Tibial nerve (tissue), 4 donors: ENCODE results near the gene FNDC3B. TPM values are rescaled to one million over a fixed set of nuclear protein-coding genes. Genes with fewer than 3 reads are reported as not detected.

ENCODE experiments used
- DNase-seq, 2 donors: peaks; one replicate each; pipeline ENCODE4 v3.0.0-alpha.2; 2019; ENCODE audit warnings: low spot score in 2 of 2
- H3K27ac ChIP-seq, 4 donors: fragments of 200-600 bp; sonication (generic) in 3 of 4; one replicate each; pipeline ENCODE4 v1.5.1; 2017 to 2019; ENCODE audit warnings: mild to moderate bottlenecking in 1 of 4
- H3K27me3 ChIP-seq, 2 donors: fragments of 200-600 bp; sonication (generic) in 1 of 2; one replicate each; pipeline versions ENCODE4 v1.5.1 to v1.6.0; 2017 to 2019
- H3K36me3 ChIP-seq, 3 donors: fragments of 200-600 bp; sonication (generic); one replicate each; pipeline ENCODE4 v1.5.1; 2018 to 2019
- H3K4me1 ChIP-seq, 4 donors: fragments of 200-600 bp; sonication (generic) in 3 of 4; one replicate each; pipeline ENCODE4 v1.5.1; 2017 to 2019
- H3K4me3 ChIP-seq, 4 donors: fragments of 200-600 bp; sonication (generic) in 3 of 4; one replicate each; pipeline ENCODE4 v1.5.1; 2017 to 2019; ENCODE audit warnings: mild to moderate bottlenecking in 1 of 4, moderate library complexity in 1 of 4
- H3K9me3 ChIP-seq, 4 donors: fragments of 200-600 bp; sonication (generic) in 3 of 4; one replicate each; pipeline ENCODE4 v1.5.1; 2017 to 2019
- CTCF ChIP-seq, 5 experiments: fragments of 200-600 bp in 3 of 5; fragments of 450-650 bp in 2 of 5; sonication (generic) in 3 of 5; IDR thresholded peaks; one replicate each; pipeline ENCODE4 v1.5.1; 2016 to 2019; ENCODE audit warnings: antibody characterized with exemption in 5 of 5, mild to moderate bottlenecking in 3 of 5, moderate library complexity in 2 of 5
- EP300 ChIP-seq, 2 donors: sonication (generic); formaldehyde crosslinking; IDR thresholded peaks; one replicate each; pipeline ENCODE4 v1.6.1; 2017; ENCODE audit warnings: antibody characterized with exemption in 2 of 2, mild to moderate bottlenecking in 1 of 2
- POLR2A ChIP-seq, 2 donors: fragments of 450-650 bp; IDR thresholded peaks; one replicate each; pipeline ENCODE4 v1.6.1; 2017; ENCODE audit warnings: antibody characterized with exemption in 2 of 2, mild to moderate bottlenecking in 2 of 2, moderate library complexity in 2 of 2
- WGBS, 2 donors: methylation state at CpG; one replicate each; pipeline ENCODE4 v1.1.5; 2018; 5-methylcytosine and 5-hydroxymethylcytosine counted together
- total RNA-seq, 4 donors: library from RNA; depleted of rRNA; stranded (reverse); fragments of >200 nt; gene quantifications; one replicate each; pipeline ENCODE4 v1.1.0, GENCODE V29; 2016

The FNDC3B gene
- total RNA-seq, 4 donors from 2014 or later, result 87.5 to 106 (median 95.7) TPM

- TF ChIP-seq POLR2A (IDR thresholded peaks at IDR 0.05) (no peak), CTCF (IDR thresholded peaks at IDR 0.05) (no peak), EP300 (IDR thresholded peaks at IDR 0.05) (no peak)
- WGBS, 2 donors, result 73 to 76% methylated on average over 3 of the region's 3 CpGs
- Histone ChIP-seq H3K27me3 (no peaks in the 10 kb centered on the region), H3K4me1 (peaks cover 0 to 30% (median 3%) of the 10 kb centered on the region in 4 donors), H3K27ac (no peak overlapping the region), H3K36me3 (peaks cover 0 to 9% (median 0%) of the 10 kb centered on the region in 3 donors), H3K9me3 (no peaks in the 10 kb centered on the region), H3K4me3 (no peak overlapping the region)
- no peak for DNase-seq
These were observed 188.1 kb downstream of the FNDC3B start for GRCh38 chr3:172227340-172228035.

GRCh38 chr3:172228036-172228415, 188.6 kb downstream of the FNDC3B start:
- H3K4me1 ChIP-seq, result peaks cover 0 to 27% (median 3%) of the 10 kb centered on the region in 4 donors
- no peak overlapping the region for H3K4me3 ChIP-seq
- WGBS, 2 donors, result 43 to 61% methylated on average over 2 of the region's 2 CpGs
- peaks cover 0 to 9% (median 0%) of the 10 kb centered on the region in 3 donors for H3K36me3 ChIP-seq
- no peak for TF ChIP-seq EP300 (IDR thresholded peaks at IDR 0.05)
- TF ChIP-seq CTCF (IDR thresholded peaks at IDR 0.05), result no peak
- TF ChIP-seq POLR2A (IDR thresholded peaks at IDR 0.05), result no peak
- DNase-seq, result no peak
- no peak overlapping the region for H3K27ac ChIP-seq
- H3K9me3 ChIP-seq, result no peaks in the 10 kb centered on the region
- H3K27me3 ChIP-seq, result no peaks in the 10 kb centered on the region

GRCh38 chr3:172229462-172229861, 190.1 kb downstream of the FNDC3B start:
- 87 to 89% methylated on average over 1 of the region's 1 CpG for WGBS, 2 donors
- TF ChIP-seq EP300 (IDR thresholded peaks at IDR 0.05), result no peak
- DNase-seq, result no peak

GRCh38 chr3:172231318-172231901, 192.0 kb downstream of the FNDC3B start:
- Histone ChIP-seq H3K27me3 (no peaks in the 10 kb centered on the region), H3K9me3 (no peaks in the 10 kb centered on the region), H3K4me1 (peaks cover 0 to 24% (median 0%) of the 10 kb centered on the region in 4 donors), H3K27ac (no peak overlapping the region), H3K4me3 (no peak overlapping the region), H3K36me3 (peaks cover 0 to 9% (median 0%) of the 10 kb centered on the region in 3 donors)
- WGBS, 2 donors, result 77 to 84% methylated on average over 8 of the region's 8 CpGs
- TF ChIP-seq EP300 (IDR thresholded peaks at IDR 0.05) (no peak), CTCF (IDR thresholded peaks at IDR 0.05) (no peak), POLR2A (IDR thresholded peaks at IDR 0.05) (no peak)
- DNase-seq, result no peak

More at GRCh38 chr3:172229462-172229861, 190.1 kb downstream of the FNDC3B start:
- Histone ChIP-seq H3K36me3 (peaks cover 0 to 9% (median 0%) of the 10 kb centered on the region in 3 donors), H3K9me3 (no peaks in the 10 kb centered on the region), H3K4me3 (no peak overlapping the region), H3K27me3 (no peaks in the 10 kb centered on the region), H3K4me1 (peaks cover 0 to 24% (median 0%) of the 10 kb centered on the region in 4 donors), H3K27ac (no peak overlapping the region)

GRCh38 chr3:172232579-172233212, 193.3 kb downstream of the FNDC3B start:
- TF ChIP-seq EP300 (IDR thresholded peaks at IDR 0.05) (no peak), CTCF (IDR thresholded peaks at IDR 0.05) (no peak), POLR2A (IDR thresholded peaks at IDR 0.05) (no peak)
- no peaks in the 10 kb centered on the region for H3K36me3 ChIP-seq
- no peak overlapping the region for H3K27ac ChIP-seq
- WGBS, 2 donors, result 76 to 95% methylated on average over 3 of the region's 3 CpGs
- H3K27me3 ChIP-seq, result no peaks in the 10 kb centered on the region
- H3K9me3 ChIP-seq, result no peaks in the 10 kb centered on the region
- H3K4me3 ChIP-seq, result no peak overlapping the region
- no peak for DNase-seq
- H3K4me1 ChIP-seq, result peaks cover 0 to 16% (median 0%) of the 10 kb centered on the region in 4 donors
